Measurements from ENCODE around the gene PSMC3IP.
"Not testable (repeated sequence)": the region's sequence is repeated elsewhere in the genome, so short reads cannot be mapped to it uniquely, and the experiment has no call there.

PSMC3IP gene

GRCh38 chr17:42543190-42544079, 34.1 kb downstream of the PSMC3IP start:
- no peak overlapping the region for H3K27ac ChIP-seq (ENCODE audit: low read depth, low read length)

GRCh38 chr17:42541041-42541833, 36.3 kb downstream of the PSMC3IP start:
- H3K4me3 ChIP-seq (ENCODE audit: low read length): no peak overlapping the region
- no peaks in the 10 kb centered on the region for H3F3A ChIP-seq (ENCODE audit: control insufficient read depth, insufficient read depth)
- peaks cover 10% of the 10 kb centered on the region for H4K20me1 ChIP-seq (ENCODE audit: control insufficient read depth, insufficient read depth, low read depth, low read length)
- H3K9me3 ChIP-seq (ENCODE audit: control insufficient read depth, insufficient read depth, low read length): no peaks in the 10 kb centered on the region
- H3K9me2 ChIP-seq (replicated peaks; ENCODE audit: control insufficient read depth, low read length): no peaks in the 10 kb centered on the region
- no peaks in the 10 kb centered on the region for H3K27me3 ChIP-seq (ENCODE audit: control insufficient read depth, low read length)
- TF ChIP-seq EZH2phosphoT487 (IDR thresholded peaks at IDR 0.05; ENCODE audit: borderline replicate concordance, low read length) (no peak), CTCF (IDR thresholded peaks at IDR 0.05; ENCODE audit: low read depth, low read length, poor library complexity, severe bottlenecking) (no peak)
- H3K4me1 ChIP-seq (ENCODE audit: control insufficient read depth, low read length): peaks cover 10% of the 10 kb centered on the region
- H3K36me3 ChIP-seq (ENCODE audit: control insufficient read depth, low read length): peaks cover 12% of the 10 kb centered on the region; the same call in 1 of the 2 replicates
- H3K79me2 ChIP-seq (ENCODE audit: control insufficient read depth, low read length): peaks cover 11% of the 10 kb centered on the region
- H3K27ac ChIP-seq (ENCODE audit: low read depth, low read length): no peak overlapping the region
- H3K4me2 ChIP-seq (ENCODE audit: low read length): no peak overlapping the region

More at GRCh38 chr17:42543190-42544079, 34.1 kb downstream of the PSMC3IP start:
- Histone ChIP-seq H4K20me1 (ENCODE audit: control insufficient read depth, insufficient read depth, low read depth, low read length) (no peaks in the 10 kb centered on the region), H3K4me2 (ENCODE audit: low read length) (no peak overlapping the region), H3K36me3 (ENCODE audit: control insufficient read depth, low read length) (peaks cover 10% of the 10 kb centered on the region; the same call in 1 of the 2 replicates), H3K4me3 (ENCODE audit: low read length) (no peak overlapping the region), H3K9me3 (ENCODE audit: control insufficient read depth, insufficient read depth, low read length) (no peaks in the 10 kb centered on the region), H3K4me1 (ENCODE audit: control insufficient read depth, low read length) (peaks cover 4% of the 10 kb centered on the region), H3K9me2 (replicated peaks; ENCODE audit: control insufficient read depth, low read length) (no peaks in the 10 kb centered on the region), H3F3A (ENCODE audit: control insufficient read depth, insufficient read depth) (no peaks in the 10 kb centered on the region), H3K27me3 (ENCODE audit: control insufficient read depth, low read length) (no peaks in the 10 kb centered on the region), H3K79me2 (ENCODE audit: control insufficient read depth, low read length) (no peaks in the 10 kb centered on the region)
- TF ChIP-seq CTCF (IDR thresholded peaks at IDR 0.05; ENCODE audit: low read depth, low read length, poor library complexity, severe bottlenecking): no peak
- TF ChIP-seq EZH2phosphoT487 (IDR thresholded peaks at IDR 0.05; ENCODE audit: borderline replicate concordance, low read length): no peak

GRCh38 chr17:42540558-42540957, 37.0 kb downstream of the PSMC3IP start:
- not testable (repeated sequence) for H4K20me1 ChIP-seq (ENCODE audit: control insufficient read depth, insufficient read depth, low read depth, low read length); H3K9me2 ChIP-seq (replicated peaks; ENCODE audit: control insufficient read depth, low read length); H3K27ac ChIP-seq (ENCODE audit: low read depth, low read length); H3K27me3 ChIP-seq (ENCODE audit: control insufficient read depth, low read length); H3K9me3 ChIP-seq (ENCODE audit: control insufficient read depth, insufficient read depth, low read length); H3K4me2 ChIP-seq (ENCODE audit: low read length); H3K4me3 ChIP-seq (ENCODE audit: low read length); H3F3A ChIP-seq (ENCODE audit: control insufficient read depth, insufficient read depth)
- H3K36me3 ChIP-seq (ENCODE audit: control insufficient read depth, low read length): peaks cover 12% of the 10 kb centered on the region; the same call in 1 of the 2 replicates
- peaks cover 13% of the 10 kb centered on the region for H3K4me1 ChIP-seq (ENCODE audit: control insufficient read depth, low read length)
- peaks cover 11% of the 10 kb centered on the region for H3K79me2 ChIP-seq (ENCODE audit: control insufficient read depth, low read length)

All from DOHH2 (cell line).